HG02970 (cell line): Measurements from ENCODE around the gene SUN1.
"Not testable (repeated sequence)": the region's sequence is repeated elsewhere in the genome, so short reads cannot be mapped to it uniquely, and the experiment has no call there.

Experiments
- ATAC-seq: cut with Tn5 transposase; IDR thresholded peaks from one replicate; pipeline ENCODE4 v1.9.1; 2021; ENCODE audit warnings: mild to moderate bottlenecking, moderate library complexity, moderate number of reproducible peaks; ENCODE audit not compliant: unreplicated experiment, low FRiP score

SUN1 gene

GRCh38 chr7:831596-832166 lies 595 bp upstream of the SUN1 start:
- ATAC-seq, result no peak

GRCh38 chr7:832968-833424 lies 720 bp downstream of the SUN1 start:
- no peak for ATAC-seq

- no peak for ATAC-seq
Measured at GRCh38 chr7:833601-834258, 1.5 kb downstream of the SUN1 start.

- ATAC-seq, result no peak
Measured at GRCh38 chr7:834277-834676, 2.0 kb downstream of the SUN1 start.

- no peak for ATAC-seq
Measured at GRCh38 chr7:835021-835420, 2.7 kb downstream of the SUN1 start.

GRCh38 chr7:835485-836401 lies 3.5 kb downstream of the SUN1 start:
- ATAC-seq, result no peak

- no peak for ATAC-seq
Measured at GRCh38 chr7:836429-836828, 4.2 kb downstream of the SUN1 start.

GRCh38 chr7:837001-837400 lies 4.7 kb downstream of the SUN1 start:
- no peak for ATAC-seq

GRCh38 chr7:840001-840600 lies 7.8 kb downstream of the SUN1 start:
- no peak for ATAC-seq

- ATAC-seq, result no peak
Measured at GRCh38 chr7:841943-842342, 9.7 kb downstream of the SUN1 start.

GRCh38 chr7:842431-843031 lies 10.3 kb downstream of the SUN1 start:
- no peak for ATAC-seq

GRCh38 chr7:843230-843629 lies 11.0 kb downstream of the SUN1 start:
- no peak for ATAC-seq

GRCh38 chr7:844043-844442 lies 11.8 kb downstream of the SUN1 start:
- ATAC-seq, result no peak

- no peak for ATAC-seq
Measured at GRCh38 chr7:844514-844913, 12.2 kb downstream of the SUN1 start.

GRCh38 chr7:845091-845490 lies 12.8 kb downstream of the SUN1 start:
- no peak for ATAC-seq

GRCh38 chr7:845731-846130 lies 13.5 kb downstream of the SUN1 start:
- no peak for ATAC-seq

GRCh38 chr7:846958-847650 lies 14.8 kb downstream of the SUN1 start:
- not testable (repeated sequence) for ATAC-seq

- ATAC-seq, result not testable (repeated sequence)
Measured at GRCh38 chr7:847728-848127, 15.5 kb downstream of the SUN1 start.

GRCh38 chr7:849145-849544 lies 16.9 kb downstream of the SUN1 start:
- no peak for ATAC-seq

GRCh38 chr7:849781-850180 lies 17.5 kb downstream of the SUN1 start:
- no peak for ATAC-seq
